Keratinocyte (primary cell): ENCODE results near the gene P3H2. TPM values are rescaled to one million over a fixed set of nuclear protein-coding genes. Genes with fewer than 3 reads are reported as not detected.

Source experiments
- DNase-seq: peaks from one replicate; pipeline ENCODE4 v3.0.0-alpha.2; 2011; ENCODE audit warnings: low read depth, missing footprints, low spot score
- FAIRE-seq: peaks from 2 replicates; lab custom pipeline; 2011; peaks lifted over from hg19 to GRCh38; lab: Jason Lieb, UNC
- H2AFZ ChIP-seq: 2 replicates; pipeline ENCODE4 v1.6.0; 2012; ENCODE audit warnings: low read length, control low read depth, inconsistent platforms; ENCODE audit not compliant: control insufficient read depth
- H3K27ac ChIP-seq: 2 replicates; pipeline ENCODE4 v1.5.1; 2011; ENCODE audit warnings: low read length; ENCODE audit not compliant: control insufficient read depth, insufficient read depth
- H3K27me3 ChIP-seq: 3 replicates; pipeline ENCODE4 v1.6.0; 2011; ENCODE audit warnings: low read length; ENCODE audit not compliant: control insufficient read depth, insufficient read depth; ENCODE audit errors: extremely low read depth
- H3K36me3 ChIP-seq, 2 experiments: 2 replicates in 1 of 2; 3 replicates in 1 of 2; pipeline ENCODE4 v1.5.1; 2011; ENCODE audit warnings: low read length in 2 of 2, mild to moderate bottlenecking in 1 of 2; ENCODE audit not compliant: control insufficient read depth in 2 of 2, insufficient read depth in 2 of 2; ENCODE audit errors: extremely low read depth in 1 of 2
- H3K4me1 ChIP-seq: 3 replicates; pipeline ENCODE4 v1.5.1; 2011; ENCODE audit warnings: low read length; ENCODE audit not compliant: control insufficient read depth, insufficient read depth; ENCODE audit errors: extremely low read depth
- H3K4me2 ChIP-seq: 3 replicates; pipeline ENCODE4 v1.6.0; 2011; ENCODE audit warnings: low read depth, low read length; ENCODE audit not compliant: control insufficient read depth, insufficient read depth; ENCODE audit errors: extremely low read depth
- H3K4me3 ChIP-seq, 3 experiments: fragments of 200-600 bp in 1 of 3; sonication (generic) in 1 of 3; 2 replicates in 2 of 3; 3 replicates in 1 of 3; pipeline ENCODE4 v1.5.1; 2011 to 2016; ENCODE audit warnings: low read length in 3 of 3, mild to moderate bottlenecking in 3 of 3, control low read depth in 2 of 3, inconsistent platforms in 1 of 3, low read depth in 1 of 3, mixed read lengths in 1 of 3, mixed run types in 1 of 3, moderate library complexity in 1 of 3; ENCODE audit not compliant: control insufficient read depth in 2 of 3, insufficient read depth in 2 of 3; ENCODE audit errors: extremely low read depth in 1 of 3
- H3K79me2 ChIP-seq: 2 replicates; pipeline ENCODE4 v1.6.0; 2012; ENCODE audit warnings: low read length; ENCODE audit not compliant: control insufficient read depth, insufficient read depth
- H3K9ac ChIP-seq: 3 replicates; pipeline ENCODE4 v1.6.0; 2011; ENCODE audit warnings: low read length; ENCODE audit not compliant: control insufficient read depth, insufficient read depth; ENCODE audit errors: extremely low read depth
- H3K9me1 ChIP-seq: 3 replicates; pipeline ENCODE4 v1.6.0; 2011; ENCODE audit warnings: low read length; ENCODE audit not compliant: control insufficient read depth, insufficient read depth; ENCODE audit errors: extremely low read depth
- H3K9me3 ChIP-seq: 2 replicates; pipeline ENCODE4 v1.5.1; 2012; ENCODE audit warnings: low read depth, low read length; ENCODE audit not compliant: control insufficient read depth
- H4K20me1 ChIP-seq: 3 replicates; pipeline ENCODE4 v1.6.0; 2011; ENCODE audit warnings: low read length; ENCODE audit not compliant: control insufficient read depth, insufficient read depth; ENCODE audit errors: extremely low read depth
- EZH2 ChIP-seq: IDR thresholded peaks from one replicate; pipeline ENCODE4 v1.6.1; 2012; ENCODE audit warnings: inconsistent platforms, mild to moderate bottlenecking, low read length, moderate library complexity
- dilution Hi-C: fragments of 300-500 bp; cut with MboI; formaldehyde crosslinking; loops from one replicate; pipeline ENCODE4 v1.7.0; 2020; ENCODE audit warnings: low sequenced_read_pairs; ENCODE audit not compliant: extremely low pct_ligation_motif_present
- polyA plus RNA-seq, 5 experiments: library from polyadenylated mRNA; depleted of rRNA in 3 of 5; stranded (reverse) in 3 of 5; stranded (forward) in 1 of 5; unstranded in 1 of 5; fragments of >200 nt; gene quantifications; 1 replicate in 1 of 5; 2 replicates in 3 of 5; 3 replicates in 1 of 5; pipeline versions ENCODE4 v1.2.1 to v1.2.3, GENCODE V29; 2011 to 2012; ENCODE audit warnings: missing spikeins in 2 of 5, low read depth in 1 of 5, low replicate concordance in 1 of 5
- TF ChIP-seq, protein P1 (sequence below), 3 experiments: IDR thresholded peaks in 1 of 3; conservative IDR thresholded peaks in 1 of 3; optimal IDR thresholded peaks in 1 of 3; 2 replicates in 2 of 3; 3 replicates in 1 of 3; pipeline versions ENCODE3 to v1.5.1; 2011; ENCODE audit warnings: low read length in 3 of 3, mild to moderate bottlenecking in 3 of 3, moderate library complexity in 2 of 3, control low read depth in 1 of 3, inconsistent platforms in 1 of 3; ENCODE audit not compliant: insufficient read depth in 2 of 3; ENCODE audit errors: extremely low read depth in 1 of 3

P3H2 gene
- polyA plus RNA-seq, 1 donor (not counting 4 experiments of a cell fraction or from before 2014, with no cell fraction given), result 115 TPM

GRCh38 chr3:190089711-190090110, 31.0 kb downstream of the P3H2 start:
- no peaks in the 10 kb centered on the region for H3K27me3 ChIP-seq
- H3K9ac ChIP-seq, result no peak overlapping the region
- no peak for TF ChIP-seq EZH2
- TF ChIP-seq, protein P1, sequence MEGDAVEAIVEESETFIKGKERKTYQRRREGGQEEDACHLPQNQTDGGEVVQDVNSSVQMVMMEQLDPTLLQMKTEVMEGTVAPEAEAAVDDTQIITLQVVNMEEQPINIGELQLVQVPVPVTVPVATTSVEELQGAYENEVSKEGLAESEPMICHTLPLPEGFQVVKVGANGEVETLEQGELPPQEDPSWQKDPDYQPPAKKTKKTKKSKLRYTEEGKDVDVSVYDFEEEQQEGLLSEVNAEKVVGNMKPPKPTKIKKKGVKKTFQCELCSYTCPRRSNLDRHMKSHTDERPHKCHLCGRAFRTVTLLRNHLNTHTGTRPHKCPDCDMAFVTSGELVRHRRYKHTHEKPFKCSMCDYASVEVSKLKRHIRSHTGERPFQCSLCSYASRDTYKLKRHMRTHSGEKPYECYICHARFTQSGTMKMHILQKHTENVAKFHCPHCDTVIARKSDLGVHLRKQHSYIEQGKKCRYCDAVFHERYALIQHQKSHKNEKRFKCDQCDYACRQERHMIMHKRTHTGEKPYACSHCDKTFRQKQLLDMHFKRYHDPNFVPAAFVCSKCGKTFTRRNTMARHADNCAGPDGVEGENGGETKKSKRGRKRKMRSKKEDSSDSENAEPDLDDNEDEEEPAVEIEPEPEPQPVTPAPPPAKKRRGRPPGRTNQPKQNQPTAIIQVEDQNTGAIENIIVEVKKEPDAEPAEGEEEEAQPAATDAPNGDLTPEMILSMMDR (optimal IDR thresholded peaks at IDR 0.05 in 1 of 3, IDR thresholded peaks at IDR 0.05 in 1 of 3, conservative IDR thresholded peaks at IDR 0.05 in 1 of 3; ENCODE audit: extremely low read depth in 1 of 3, insufficient read depth in 2 of 3, low read length in 3 of 3), result no peak
- H3K79me2 ChIP-seq, result peaks cover 62% of the 10 kb centered on the region
- H3K4me2 ChIP-seq, result no peak overlapping the region
- H3K4me1 ChIP-seq, result peaks cover 31% of the 10 kb centered on the region
- H2AFZ ChIP-seq, result no peak overlapping the region
- dilution Hi-C loops, result no loop called here
- no peaks in the 10 kb centered on the region for H3K36me3 ChIP-seq
- DNase-seq, result no peak
- H4K20me1 ChIP-seq, result no peaks in the 10 kb centered on the region
- H3K27ac ChIP-seq, result no peak overlapping the region
- H3K9me1 ChIP-seq, result no peaks in the 10 kb centered on the region
- FAIRE-seq, result no peak
- H3K9me3 ChIP-seq, result no peaks in the 10 kb centered on the region
- H3K4me3 ChIP-seq, result no peak overlapping the region

DNA sequence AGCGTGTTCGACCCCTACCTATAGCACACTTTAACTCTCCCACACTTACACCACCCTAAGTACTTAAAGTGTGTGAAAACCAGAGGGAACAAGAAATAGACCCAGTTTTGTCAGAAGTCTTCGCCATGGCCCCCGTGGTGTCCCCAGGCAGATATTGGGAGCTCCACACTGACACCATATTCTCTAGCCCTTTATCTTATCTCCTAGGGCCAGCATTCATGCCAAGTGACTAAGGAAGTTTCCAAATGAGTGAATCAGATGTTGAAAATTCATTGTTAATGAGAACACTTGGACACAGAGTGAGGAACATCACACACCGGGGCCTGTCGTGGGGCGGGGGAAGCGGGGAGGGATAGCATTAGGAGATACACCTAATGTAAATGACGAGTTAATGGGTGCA, 31.8 kb downstream of the P3H2 start:
- dilution Hi-C loops, result no loop called here
- H3K4me3 ChIP-seq, result no peak overlapping the region
- H3K9me1 ChIP-seq, result no peaks in the 10 kb centered on the region
- H3K36me3 ChIP-seq, result no peaks in the 10 kb centered on the region
- no peak overlapping the region for H3K4me2 ChIP-seq
- no peaks in the 10 kb centered on the region for H3K9me3 ChIP-seq
- H3K9ac ChIP-seq, result no peak overlapping the region
- no peak for DNase-seq
- no peak overlapping the region for H2AFZ ChIP-seq
- peaks cover 23% of the 10 kb centered on the region for H3K4me1 ChIP-seq
- TF ChIP-seq EZH2, result no peak
- TF ChIP-seq, protein P1 (optimal IDR thresholded peaks at IDR 0.05 in 1 of 3, IDR thresholded peaks at IDR 0.05 in 1 of 3, conservative IDR thresholded peaks at IDR 0.05 in 1 of 3; ENCODE audit: extremely low read depth in 1 of 3, insufficient read depth in 2 of 3, low read length in 3 of 3), result no peak
- no peak overlapping the region for H3K27ac ChIP-seq
- no peaks in the 10 kb centered on the region for H4K20me1 ChIP-seq
- H3K79me2 ChIP-seq, result peaks cover 56% of the 10 kb centered on the region
- no peak for FAIRE-seq
- no peaks in the 10 kb centered on the region for H3K27me3 ChIP-seq
